KOPT-K1 (cell line): ENCODE measurements around the gene MYOCD.

Experiments used
- H3K27ac ChIP-seq: fragments of 200-600 bp; sonication (generic); 2 replicates; pipeline ENCODE4 v1.5.1; 2016; ENCODE audit warnings: antibody characterized with exemption, mild to moderate bottlenecking, low read depth, low read length; ENCODE audit not compliant: poor library complexity, severe bottlenecking
- H3K36me3 ChIP-seq: fragments of 200-600 bp; sonication (generic); 2 replicates; pipeline ENCODE4 v1.5.1; 2017; ENCODE audit warnings: antibody characterized with exemption, mild to moderate bottlenecking, low read length, moderate library complexity; ENCODE audit not compliant: insufficient read depth
- H3K9me3 ChIP-seq: fragments of 200-600 bp; sonication (generic); 2 replicates; pipeline ENCODE4 v1.5.1; 2017; ENCODE audit warnings: antibody characterized with exemption, low read length, mild to moderate bottlenecking; ENCODE audit not compliant: insufficient read depth, poor library complexity, severe bottlenecking

The MYOCD gene

GRCh38 chr17:12794919-12795532 is 129.3 kb downstream of the MYOCD start:
- Histone ChIP-seq H3K9me3 (no peaks in the 10 kb centered on the region), H3K27ac (no peak overlapping the region)

GRCh38 chr17:12800855-12801365 is 135.2 kb downstream of the MYOCD start:
- Histone ChIP-seq H3K27ac (no peak overlapping the region), H3K36me3 (no peaks in the 10 kb centered on the region), H3K9me3 (no peaks in the 10 kb centered on the region)

More at GRCh38 chr17:12794919-12795532, 129.3 kb downstream of the MYOCD start:
- no peaks in the 10 kb centered on the region for H3K36me3 ChIP-seq

GRCh38 chr17:12806630-12807029 is 140.9 kb downstream of the MYOCD start:
- Histone ChIP-seq H3K27ac (no peak overlapping the region), H3K9me3 (peaks cover 4% of the 10 kb centered on the region), H3K36me3 (no peaks in the 10 kb centered on the region)

- H3K36me3 ChIP-seq = no peaks in the 10 kb centered on the region
These were observed 143.0 kb downstream of the MYOCD start for GRCh38 chr17:12808723-12809122.

GRCh38 chr17:12812877-12813276 is 147.2 kb downstream of the MYOCD start:
- H3K9me3 ChIP-seq = peaks cover 4% of the 10 kb centered on the region
- no peaks in the 10 kb centered on the region for H3K36me3 ChIP-seq
- H3K27ac ChIP-seq = no peak overlapping the region

More at GRCh38 chr17:12808723-12809122, 143.0 kb downstream of the MYOCD start:
- Histone ChIP-seq H3K27ac (no peak overlapping the region), H3K9me3 (peaks cover 4% of the 10 kb centered on the region)

GRCh38 chr17:12813664-12814063 is 148.0 kb downstream of the MYOCD start:
- Histone ChIP-seq H3K9me3 (no peaks in the 10 kb centered on the region), H3K27ac (no peak overlapping the region), H3K36me3 (no peaks in the 10 kb centered on the region)

GRCh38 chr17:12814718-12815117 is 149.0 kb downstream of the MYOCD start:
- H3K27ac ChIP-seq = no peak overlapping the region

GRCh38 chr17:12815642-12816141 is 150.0 kb downstream of the MYOCD start:
- H3K36me3 ChIP-seq = no peaks in the 10 kb centered on the region
- H3K27ac ChIP-seq = no peak overlapping the region
- no peaks in the 10 kb centered on the region for H3K9me3 ChIP-seq

More at GRCh38 chr17:12814718-12815117, 149.0 kb downstream of the MYOCD start:
- no peaks in the 10 kb centered on the region for H3K36me3 ChIP-seq
- H3K9me3 ChIP-seq = no peaks in the 10 kb centered on the region
